HG02642 (cell line): Measurements from ENCODE around the gene PEBP1.
"Not testable (repeated sequence)": the region's sequence is repeated elsewhere in the genome, so short reads cannot be mapped to it uniquely, and the experiment has no call there.

Source experiments
- ATAC-seq: cut with Tn5 transposase; IDR thresholded peaks from one replicate; pipeline ENCODE4 v1.9.1; 2021; ENCODE audit warnings: mild to moderate bottlenecking; ENCODE audit not compliant: unreplicated experiment, poor library complexity

The PEBP1 gene

GRCh38 chr12:118127867-118128266, 8.1 kb upstream of the PEBP1 start:
- ATAC-seq: no peak

GRCh38 chr12:118129436-118129835, 6.5 kb upstream of the PEBP1 start:
- ATAC-seq: not testable (repeated sequence)

DNA sequence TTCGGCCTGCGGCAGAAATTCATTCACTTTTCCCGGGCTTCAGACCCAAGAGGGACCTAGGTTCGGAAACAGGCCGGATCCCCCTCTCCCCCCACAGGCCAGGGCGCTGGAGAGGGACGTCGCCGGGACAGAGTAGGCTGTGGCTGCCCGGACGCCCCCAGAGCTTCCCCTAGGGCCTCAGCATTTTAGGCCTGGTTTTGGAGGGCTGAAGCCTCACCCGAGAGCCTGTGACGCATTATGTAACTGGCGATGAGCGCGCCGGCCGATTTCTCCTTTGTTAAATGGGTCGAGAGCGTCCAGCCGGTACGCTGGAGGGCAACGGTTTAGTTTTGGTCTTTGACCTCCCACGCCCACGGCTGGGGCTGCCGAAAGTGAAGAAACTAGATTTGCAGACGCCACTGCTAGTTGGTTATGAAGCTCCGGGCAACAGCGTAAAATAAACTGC, 657 bp downstream of the PEBP1 start:
- ATAC-seq: peak; percentile 33

GRCh38 chr12:118137148-118137678, 1.3 kb downstream of the PEBP1 start:
- no peak for ATAC-seq

GRCh38 chr12:118140825-118141224, 4.9 kb downstream of the PEBP1 start:
- no peak for ATAC-seq

DNA sequence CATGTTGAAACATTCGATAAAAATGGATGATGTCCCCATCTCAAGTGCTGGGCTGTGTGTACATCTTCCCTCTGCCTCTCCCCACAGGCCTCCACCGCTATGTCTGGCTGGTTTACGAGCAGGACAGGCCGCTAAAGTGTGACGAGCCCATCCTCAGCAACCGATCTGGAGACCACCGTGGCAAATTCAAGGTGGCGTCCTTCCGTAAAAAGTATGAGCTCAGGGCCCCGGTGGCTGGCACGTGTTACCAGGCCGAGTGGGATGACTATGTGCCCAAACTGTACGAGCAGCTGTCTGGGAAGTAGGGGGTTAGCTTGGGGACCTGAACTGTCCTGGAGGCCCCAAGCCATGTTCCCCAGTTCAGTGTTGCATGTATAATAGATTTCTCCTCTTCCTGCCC, 8.6 kb downstream of the PEBP1 start:
- ATAC-seq: no peak

- ATAC-seq: peak; percentile 55
These were observed 9.3 kb downstream of the PEBP1 start for GRCh38 chr12:118145113-118145797.

- ATAC-seq: no peak
These were observed 9.9 kb downstream of the PEBP1 start for GRCh38 chr12:118145798-118146156.

DNA sequence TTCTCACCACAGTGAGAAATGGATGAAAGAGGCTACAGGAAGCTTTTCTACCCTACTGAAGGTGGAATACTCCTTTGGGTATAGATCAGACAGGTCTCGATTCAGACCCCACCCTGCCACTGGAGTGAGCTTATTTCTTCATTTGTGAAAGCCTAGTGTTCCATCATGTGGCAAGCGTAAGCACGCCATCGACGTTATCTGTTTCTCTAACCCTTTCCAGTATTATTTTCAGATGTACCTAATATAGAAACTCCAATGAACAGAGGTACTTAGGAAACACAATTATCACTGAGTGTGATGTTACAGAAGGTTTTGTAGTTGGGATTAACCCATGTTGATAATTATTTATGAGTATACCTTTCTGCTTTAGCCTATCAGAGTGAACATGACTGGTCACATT, 12.4 kb downstream of the PEBP1 start:
- no peak for ATAC-seq

GRCh38 chr12:118150625-118151024, 14.7 kb downstream of the PEBP1 start:
- no peak for ATAC-seq

DNA sequence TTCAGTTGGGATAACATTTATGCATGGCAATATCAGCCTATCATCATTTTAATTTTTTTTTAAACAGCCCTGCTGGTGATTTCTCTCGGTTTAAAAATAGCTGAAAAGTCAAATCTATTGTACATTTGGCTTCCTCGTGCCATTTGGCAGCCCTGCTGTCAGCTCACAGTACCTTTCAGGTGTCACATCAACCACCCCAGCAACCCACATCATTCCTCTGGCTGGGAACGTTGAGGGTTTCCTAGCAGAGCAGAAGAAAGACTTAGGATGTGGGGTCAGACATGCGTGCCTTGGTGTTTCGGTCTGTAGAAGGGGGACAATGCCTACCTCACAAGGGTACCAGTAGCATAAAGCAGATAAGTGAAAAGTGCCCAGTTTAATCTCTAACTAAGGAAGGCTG, 15.8 kb downstream of the PEBP1 start:
- ATAC-seq: no peak

GRCh38 chr12:118160536-118160935, 24.6 kb downstream of the PEBP1 start:
- no peak for ATAC-seq

- no peak for ATAC-seq
These were observed 29.0 kb downstream of the PEBP1 start for GRCh38 chr12:118164798-118165486.

DNA sequence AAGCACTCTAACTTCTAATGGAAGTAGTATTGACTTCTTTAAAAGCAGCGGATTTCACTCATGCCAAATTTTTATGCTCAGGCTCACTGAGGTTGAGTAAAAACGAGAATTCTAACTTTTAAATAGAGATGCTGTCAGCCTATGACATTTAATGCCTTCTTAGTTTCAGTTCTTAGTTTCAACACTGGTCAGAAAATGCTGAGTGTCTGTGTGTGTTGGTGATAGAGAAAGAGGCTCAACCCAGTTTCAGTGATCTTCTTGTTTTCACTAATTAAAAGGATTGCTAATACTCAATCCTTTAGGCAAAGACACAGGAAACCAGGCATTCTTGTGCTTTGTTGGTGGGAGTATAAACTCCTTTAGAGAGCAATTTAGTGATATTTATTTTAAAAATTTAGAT, 31.0 kb downstream of the PEBP1 start:
- ATAC-seq: peak; percentile 95

GRCh38 chr12:118175823-118176447, 40.0 kb downstream of the PEBP1 start:
- no peak for ATAC-seq

- no peak for ATAC-seq
These were observed 47.2 kb downstream of the PEBP1 start for GRCh38 chr12:118183155-118183554.

GRCh38 chr12:118183711-118184110, 47.8 kb downstream of the PEBP1 start:
- no peak for ATAC-seq

DNA sequence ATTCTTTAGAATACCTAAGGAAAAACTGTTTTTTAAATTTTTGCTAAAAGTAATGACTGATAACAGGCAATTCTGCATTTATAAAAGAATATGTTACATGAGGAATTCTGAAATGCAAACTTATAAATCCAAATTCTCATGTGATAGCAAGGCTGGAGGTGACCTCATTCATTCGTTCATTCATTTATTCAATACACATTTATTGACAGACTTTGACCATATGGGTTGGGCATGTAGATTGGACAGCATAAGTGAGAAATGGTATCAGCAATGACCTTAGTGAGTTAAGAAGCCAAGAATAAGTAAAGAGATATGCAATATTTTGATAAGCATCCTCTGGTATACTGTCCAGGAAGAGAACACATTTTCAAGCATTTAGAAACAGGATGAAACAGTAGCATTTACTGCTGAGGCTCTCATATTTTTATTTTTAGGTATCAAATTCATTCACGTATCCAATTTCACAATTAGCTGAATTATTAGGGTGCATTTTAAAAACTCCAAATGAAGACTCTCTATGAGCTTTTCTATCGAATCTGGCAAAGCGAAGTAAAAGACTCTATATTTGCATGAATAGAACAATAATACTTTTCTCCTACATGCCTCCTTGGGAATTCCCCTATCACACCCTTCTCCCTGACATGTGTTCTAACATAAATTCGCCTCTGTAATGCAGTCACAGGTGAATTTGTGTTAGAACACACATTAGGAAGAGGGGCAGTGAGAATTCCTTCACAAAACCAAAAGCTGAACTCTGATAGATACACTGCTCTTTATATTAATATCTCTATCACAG, 49.9 kb downstream of the PEBP1 start:
- ATAC-seq: no peak

DNA sequence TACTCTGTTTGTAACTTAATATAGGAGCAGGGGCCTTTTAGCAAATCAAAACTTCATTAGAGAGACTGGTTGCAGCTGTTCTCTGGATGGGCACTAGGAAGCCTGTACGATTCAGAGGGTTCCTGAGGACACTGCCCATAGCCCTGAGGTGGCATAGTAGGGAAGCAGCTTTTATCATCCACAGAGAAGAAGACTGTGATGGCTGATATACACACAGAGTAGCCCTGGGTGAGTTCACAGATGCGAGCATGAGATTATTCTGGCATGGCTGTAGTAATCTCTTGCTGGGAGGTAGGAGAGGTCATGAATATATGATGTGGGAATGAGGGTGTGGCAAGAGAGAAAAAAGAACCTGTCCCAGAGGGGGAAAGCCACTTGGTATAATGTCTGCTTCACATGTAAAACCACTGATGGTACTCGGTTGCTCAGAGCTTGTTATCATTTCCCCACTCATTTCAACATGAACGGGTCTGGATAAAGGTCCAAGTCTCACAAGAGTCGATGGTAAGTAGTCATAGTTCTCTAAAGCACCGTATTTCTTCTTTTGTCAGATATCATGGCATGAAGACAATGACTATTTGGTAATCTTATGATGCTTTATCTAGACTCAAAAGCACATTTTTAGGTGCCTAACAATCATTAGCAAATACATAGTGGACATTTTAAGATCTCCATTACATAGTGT, 52.0 kb downstream of the PEBP1 start:
- ATAC-seq: no peak
